Activated T-helper 1 cell treated with anti-CD3 and anti-CD28 coated beads, Interleukin-12 subunit alpha, Interleukin-12 subunit beta, Interleukin-2, Interleukin-4 antibody, amounts not matched to agents 30 ng/mL and 10 ng/mL and 1 ng/mL, durations not matched to agents 14 hours and 24 hours and 36 hours (primary cell): ENCODE results near the gene GIT2. TPM values are rescaled to one million over a fixed set of nuclear protein-coding genes. Genes with fewer than 3 reads are reported as not detected.

Source experiments
- DNase-seq: peaks from one replicate; pipeline ENCODE4 v3.0.0; 2021; ENCODE audit warnings: low spot score
- H3K27ac Mint-ChIP-seq: one replicate; pipeline ENCODE4 v1.8.0; 2021; ENCODE audit warnings: mild to moderate bottlenecking, mixed read lengths
- H3K27me3 Mint-ChIP-seq: one replicate; pipeline ENCODE4 v1.8.0; 2022; ENCODE audit warnings: mild to moderate bottlenecking, moderate library complexity, mixed read lengths; ENCODE audit not compliant: insufficient read depth
- H3K36me3 Mint-ChIP-seq: one replicate; pipeline ENCODE4 v1.8.0; 2021; ENCODE audit warnings: low read depth, mixed read lengths
- H3K4me1 Mint-ChIP-seq: one replicate; pipeline ENCODE4 v1.8.0; 2021; ENCODE audit warnings: low read depth, mixed read lengths
- H3K4me3 Mint-ChIP-seq: one replicate; pipeline ENCODE4 v1.8.0; 2021; ENCODE audit warnings: mild to moderate bottlenecking, moderate library complexity, mixed read lengths
- H3K9me3 Mint-ChIP-seq: one replicate; pipeline ENCODE4 v1.8.0; 2021; ENCODE audit warnings: mixed read lengths
- intact Hi-C: fragments of 100-400 bp; cut with micrococcal nuclease; formaldehyde crosslinking; loops from one replicate; pipeline ENCODE4 v1.15.1; 2024
- total RNA-seq: library from RNA; stranded (reverse); gene quantifications from 2 replicates; pipeline ENCODE4 v1.2.3, GENCODE V29; 2022

Gene GIT2
- total RNA-seq, 1 donor from 2014 or later = 86.2 TPM

- peak; percentile 91 for DNase-seq
These were observed 115.9 kb downstream of the GIT2 start, which contains the start of gene GLTP for GRCh38 chr12:109880043-109880931. GLTP (minus strand) TSS chr12:109880541; CDS start chr12:109880374, 167 bp downstream.

More at GRCh38 chr12:109880043-109880931, 115.9 kb downstream of the GIT2 start, which contains the start of gene GLTP:
- Mint-ChIP-seq H3K4me1 (peaks cover 28% of the 10 kb centered on the region), H3K36me3 (no peaks in the 10 kb centered on the region), H3K27ac (peak within 1 kb of the TSS; percentile 87), H3K4me3 (peak within 1 kb of the TSS; percentile 95), H3K9me3 (no peaks in the 10 kb centered on the region), H3K27me3 (peaks cover 10% of the 10 kb centered on the region)
- intact Hi-C loops = loop anchor here (1.0 to 5.0 kb wide), 9 partner anchors 8 to 403 kb away; partner anchors contain the start of genes ATP2A2, GIT2, KCTD10 and MMAB

Other genes with a start within 250 kb of the GIT2 start
- gene TRPV4, start 163.0 kb downstream of the GIT2 start, total RNA-seq = not detected in 2 replicates
- gene GLTP, start 115.8 kb downstream of the GIT2 start, total RNA-seq = 27.7 and 29.1 TPM in 2 replicates
- 30.4 and 31.1 TPM in 2 replicates for gene TCHP, start 96.1 kb downstream of the GIT2 start, total RNA-seq
- 60.4 and 62.4 TPM in 2 replicates for gene ANKRD13A, start 3.1 kb upstream of the GIT2 start, total RNA-seq
- 20.3 and 20.8 TPM in 2 replicates for gene C12orf76, start 52.2 kb upstream of the GIT2 start, total RNA-seq
- 0.91 and 1.2 TPM in 2 replicates for gene IFT81, start 128.0 kb upstream of the GIT2 start, total RNA-seq